Stimulated activated CD8-positive, alpha-beta memory T cell treated with anti-CD3 and anti-CD28 coated beads, Interleukin-12 subunit alpha, Interleukin-12 subunit beta, amount 100 ng/mL, for 1 hour (primary cell): ENCODE measurements around the gene RAF1.

Source experiments
- DNase-seq: peaks from one replicate; pipeline ENCODE4 v3.0.0-alpha.2; 2020; ENCODE audit warnings: low read depth

RAF1 gene

GRCh38 chr3:12591456-12591855 is 72.5 kb downstream of the RAF1 start:
- no peak for DNase-seq

- DNase-seq = no peak
Observed at GRCh38 chr3:12590096-12590495, 73.8 kb downstream of the RAF1 start.

DNA sequence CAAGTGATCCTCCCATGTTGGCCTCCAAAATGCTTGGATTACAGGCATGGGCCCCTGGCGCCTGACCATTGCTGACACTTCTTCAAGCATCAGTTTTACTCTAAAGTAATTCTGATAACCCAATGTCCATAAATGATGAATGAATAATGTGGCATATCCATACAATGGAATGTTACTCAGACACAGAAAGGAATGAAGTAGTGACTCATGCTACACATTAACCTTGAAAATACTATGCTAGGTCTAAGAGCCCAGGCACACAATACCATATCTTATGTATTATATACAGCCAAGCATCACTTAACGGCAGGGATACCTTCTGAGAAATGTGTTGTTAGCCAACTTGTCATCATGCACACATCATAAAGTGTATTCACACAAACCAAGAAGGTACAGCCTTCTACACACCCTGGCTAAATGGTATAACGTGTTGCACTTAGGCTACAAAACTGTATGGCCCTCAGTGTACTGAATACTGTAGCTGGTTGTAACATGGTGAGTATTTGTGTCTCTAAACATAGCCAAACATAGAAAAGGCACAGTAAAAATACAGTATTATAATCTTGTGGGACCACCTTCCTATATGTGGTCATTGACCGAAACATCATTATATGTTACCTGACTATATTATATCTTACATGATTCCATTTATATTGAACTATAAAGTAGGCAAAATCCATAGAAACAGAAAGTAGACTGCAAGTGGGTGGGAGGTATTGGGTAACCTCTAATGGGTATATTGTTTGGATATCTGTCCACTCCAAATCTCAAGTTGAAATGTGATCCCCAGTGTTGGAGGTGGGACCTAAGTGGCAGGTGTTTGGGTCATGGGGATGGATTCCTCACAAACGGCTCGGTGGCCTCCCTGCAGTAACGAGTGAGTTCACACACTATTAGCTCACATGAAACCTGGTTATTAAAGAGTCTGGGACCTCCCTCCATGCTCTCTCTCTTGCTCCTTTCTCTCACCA is 75.6 kb downstream of the RAF1 start:
- DNase-seq = no peak

- no peak for DNase-seq
Observed at GRCh38 chr3:12586403-12586802, 77.5 kb downstream of the RAF1 start.

DNA sequence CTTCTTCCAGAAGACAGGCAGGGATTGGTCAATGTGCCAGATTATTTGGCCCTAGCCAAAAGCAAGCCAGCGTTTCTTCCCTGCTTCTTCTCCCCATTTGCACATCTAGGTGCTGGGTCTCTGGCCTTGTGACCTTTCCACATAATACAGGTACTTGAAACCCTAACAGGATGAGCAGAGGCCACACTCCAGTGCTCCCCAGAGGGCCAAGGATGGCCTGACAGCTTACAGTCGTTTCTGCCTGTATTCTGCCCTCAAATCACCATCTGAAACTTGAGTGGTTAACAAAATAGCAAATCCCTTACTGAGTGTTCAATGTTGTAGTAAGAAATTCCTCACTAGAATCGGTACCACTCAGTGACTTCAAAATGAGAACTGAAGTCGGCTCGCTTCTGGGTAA is 77.9 kb downstream of the RAF1 start:
- no peak for DNase-seq

- DNase-seq = no peak
Observed at GRCh38 chr3:12585181-12585580, 78.7 kb downstream of the RAF1 start.

- no peak for DNase-seq
Observed at GRCh38 chr3:12584083-12584482, 79.8 kb downstream of the RAF1 start.

GRCh38 chr3:12583280-12583679 is 80.6 kb downstream of the RAF1 start:
- no peak for DNase-seq

- no peak for DNase-seq
Observed at GRCh38 chr3:12582730-12583129, 81.2 kb downstream of the RAF1 start.

- no peak for DNase-seq
Observed at GRCh38 chr3:12579905-12580304, 84.0 kb downstream of the RAF1 start.

DNA sequence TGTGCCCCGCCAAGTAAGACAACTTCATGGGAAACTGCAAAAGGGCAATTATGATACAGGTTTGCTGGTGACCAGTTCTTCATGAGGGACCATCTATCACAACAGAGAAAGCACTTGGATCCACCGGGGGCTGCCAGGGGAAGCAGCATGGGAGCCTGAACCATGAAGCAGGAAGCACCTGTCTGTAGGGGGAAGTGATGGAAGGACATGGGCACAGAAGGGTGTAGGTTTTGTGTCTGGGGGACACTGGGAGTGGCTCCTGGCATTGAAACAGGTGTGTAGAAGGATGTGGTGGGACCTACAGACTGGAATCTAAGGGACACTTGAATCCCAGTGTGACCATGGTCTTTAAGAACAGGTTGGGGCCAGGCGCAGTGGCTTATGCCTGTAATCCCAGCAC is 84.5 kb downstream of the RAF1 start:
- DNase-seq = no peak

- no peak for DNase-seq
Observed at GRCh38 chr3:12578742-12579141, 85.2 kb downstream of the RAF1 start.

- no peak for DNase-seq
Observed at GRCh38 chr3:12577379-12577778, 86.5 kb downstream of the RAF1 start.

GRCh38 chr3:12574661-12575060 is 89.3 kb downstream of the RAF1 start:
- no peak for DNase-seq

DNA sequence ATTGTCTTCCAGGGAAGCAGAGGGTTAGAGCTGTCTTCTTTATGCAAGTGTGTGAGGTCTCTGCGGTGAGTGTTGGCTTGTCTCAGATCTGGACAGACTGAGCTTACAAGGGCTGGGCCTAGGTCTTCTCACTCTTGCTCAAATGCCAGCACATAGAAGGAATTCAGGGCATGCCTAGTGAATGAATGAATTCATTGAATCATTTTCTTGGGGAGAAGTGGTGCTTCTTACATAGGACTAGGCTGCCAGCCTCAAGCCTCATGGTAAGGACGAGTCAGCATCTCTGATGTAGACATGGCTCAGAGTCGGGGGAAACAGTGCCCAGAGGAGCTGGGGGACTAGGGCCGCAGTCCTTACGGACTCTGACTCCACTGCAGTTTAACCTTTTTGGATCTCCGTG is 89.8 kb downstream of the RAF1 start:
- no peak for DNase-seq

GRCh38 chr3:12571986-12572385 is 91.9 kb downstream of the RAF1 start:
- DNase-seq = no peak

GRCh38 chr3:12569836-12570235 is 94.1 kb downstream of the RAF1 start:
- DNase-seq = no peak

- DNase-seq = no peak
Observed at GRCh38 chr3:12568747-12569146, 95.2 kb downstream of the RAF1 start.

DNA sequence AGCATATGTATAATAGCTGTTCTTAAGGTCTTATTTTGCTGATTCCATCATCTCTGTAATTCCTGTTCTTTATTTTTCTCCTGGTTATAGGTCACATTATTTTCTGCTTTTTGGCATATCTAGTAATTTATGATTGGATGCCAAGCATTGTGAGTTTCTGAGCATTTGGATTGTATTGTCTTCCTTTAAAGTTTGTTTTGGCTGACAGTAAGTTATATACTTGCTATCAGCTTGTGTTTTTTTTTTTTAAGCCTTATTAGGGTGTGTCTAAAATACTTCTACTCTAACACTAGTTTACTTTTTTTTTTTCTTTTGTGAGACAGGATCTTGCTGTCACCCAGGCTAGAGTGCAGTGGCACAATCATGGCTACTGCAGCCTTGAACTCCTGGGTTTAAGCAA is 96.9 kb downstream of the RAF1 start:
- no peak for DNase-seq

- DNase-seq = no peak
Observed at GRCh38 chr3:12562451-12562850, 101.5 kb downstream of the RAF1 start.

DNA sequence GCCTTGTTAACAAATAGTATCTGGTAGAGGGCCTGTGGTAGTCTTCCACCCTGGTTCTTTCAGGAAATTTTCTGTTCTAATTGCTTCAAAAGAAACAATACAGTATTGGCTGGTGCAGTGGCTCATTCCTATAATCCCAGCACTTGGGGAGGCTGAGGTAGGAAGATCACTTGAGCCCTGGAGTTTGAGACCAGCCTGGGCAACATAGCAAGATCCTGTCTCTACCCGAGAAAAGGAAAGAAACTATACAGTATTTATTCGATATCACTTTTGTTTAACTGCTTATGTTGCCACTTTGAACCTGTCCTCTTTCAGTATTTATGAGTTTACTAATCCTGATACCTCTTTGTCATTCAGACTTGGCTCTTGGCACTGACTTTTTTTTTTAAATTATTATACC is 102.5 kb downstream of the RAF1 start:
- DNase-seq = no peak

GRCh38 chr3:12560505-12561190 is 103.3 kb downstream of the RAF1 start:
- DNase-seq = no peak

DNA sequence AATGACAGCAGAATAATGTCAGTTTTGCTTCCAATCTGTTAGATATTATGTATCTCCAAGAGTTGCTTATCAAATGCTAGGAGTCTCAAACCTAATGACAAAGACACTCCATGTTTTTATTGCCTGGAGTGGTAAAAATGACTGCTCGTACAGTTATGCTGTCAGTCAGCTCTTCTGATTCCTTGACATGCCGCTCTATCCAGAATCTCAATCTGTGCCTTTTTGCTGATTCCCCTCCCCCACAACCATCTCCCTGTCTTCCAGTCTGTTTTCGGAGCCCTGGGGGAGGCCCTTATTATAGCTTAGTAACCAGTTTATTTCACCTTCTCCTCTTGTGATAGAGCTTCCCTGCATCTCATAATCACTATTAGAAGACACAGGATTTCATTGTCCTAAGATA is 104.4 kb downstream of the RAF1 start:
- DNase-seq = no peak
